NCI-H187 (cell line): Measurements from ENCODE around the gene HENMT1.
"Not testable (repeated sequence)": the region's sequence is repeated elsewhere in the genome, so short reads cannot be mapped to it uniquely, and the experiment has no call there.

Source experiments
- DNase-seq, 2 experiments: peaks; one replicate each; lab custom pipeline; 2025; lab: John Stamatoyannopoulos, UW

The HENMT1 gene

GRCh38 chr1:108670131-108670773 lies 9.4 kb upstream of the HENMT1 start:
- no peak for DNase-seq

GRCh38 chr1:108669679-108670078 lies 8.8 kb upstream of the HENMT1 start:
- DNase-seq: no peak

DNA sequence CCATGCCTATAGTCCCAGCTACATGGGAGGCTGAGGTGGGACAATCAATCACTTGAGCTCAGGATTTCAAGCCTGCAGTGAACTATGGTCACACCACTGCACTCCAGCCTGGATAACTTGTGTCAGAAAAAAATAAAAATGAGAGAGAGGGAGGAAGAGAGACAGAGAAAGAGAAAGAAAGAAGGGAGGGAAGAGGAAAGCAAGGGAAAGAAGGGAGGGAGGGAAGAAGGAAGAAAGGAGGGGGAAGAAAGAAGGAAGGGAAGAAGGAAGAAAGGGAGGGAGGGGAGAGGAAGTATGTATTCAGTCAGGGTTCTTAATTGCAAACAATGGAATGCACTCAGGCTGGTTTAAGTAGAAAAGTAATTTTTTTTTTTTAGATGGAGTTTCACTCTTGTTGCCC lies 7.9 kb upstream of the HENMT1 start:
- DNase-seq: no peak

DNA sequence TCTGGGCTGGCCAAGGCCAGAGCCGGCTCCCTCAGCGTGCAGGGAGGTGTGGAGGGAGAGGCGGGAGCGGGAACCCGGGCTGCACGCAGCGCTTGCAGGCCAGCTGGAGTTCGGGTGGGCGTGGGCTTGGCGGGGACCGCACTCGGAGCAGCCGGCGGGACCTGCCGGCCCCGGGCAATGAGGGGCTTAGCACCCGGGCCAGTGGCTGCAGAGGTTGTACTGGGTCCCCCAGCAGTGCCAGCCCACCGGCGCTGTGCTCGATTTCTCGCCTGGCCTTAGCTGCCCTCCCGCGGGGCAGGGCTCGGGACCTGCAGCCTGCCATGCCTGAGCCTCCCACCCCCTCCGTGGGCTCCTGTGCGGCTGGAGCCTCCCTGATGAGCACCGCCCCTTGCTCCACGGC lies 6.5 kb upstream of the HENMT1 start:
- DNase-seq: not testable (repeated sequence)

DNA sequence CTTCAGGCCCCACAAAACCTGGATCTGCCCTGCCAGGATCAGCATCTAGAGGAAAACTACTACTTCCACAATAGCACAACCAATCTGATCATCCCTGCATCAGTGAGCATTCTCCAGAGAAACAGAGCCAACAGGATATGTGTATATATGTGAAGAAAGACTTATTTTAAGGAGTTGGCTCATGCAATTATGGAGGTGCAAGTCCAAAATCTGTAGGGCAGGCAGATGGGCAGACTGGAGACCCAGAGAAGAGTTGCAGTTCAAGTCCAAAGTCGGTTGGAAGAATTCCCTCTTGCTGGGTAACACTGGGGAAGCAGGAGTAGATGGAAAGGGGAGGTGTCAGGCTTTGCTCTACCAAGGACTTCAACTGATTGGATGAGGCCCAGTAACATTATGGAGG lies 4.9 kb upstream of the HENMT1 start:
- DNase-seq: no peak

DNA sequence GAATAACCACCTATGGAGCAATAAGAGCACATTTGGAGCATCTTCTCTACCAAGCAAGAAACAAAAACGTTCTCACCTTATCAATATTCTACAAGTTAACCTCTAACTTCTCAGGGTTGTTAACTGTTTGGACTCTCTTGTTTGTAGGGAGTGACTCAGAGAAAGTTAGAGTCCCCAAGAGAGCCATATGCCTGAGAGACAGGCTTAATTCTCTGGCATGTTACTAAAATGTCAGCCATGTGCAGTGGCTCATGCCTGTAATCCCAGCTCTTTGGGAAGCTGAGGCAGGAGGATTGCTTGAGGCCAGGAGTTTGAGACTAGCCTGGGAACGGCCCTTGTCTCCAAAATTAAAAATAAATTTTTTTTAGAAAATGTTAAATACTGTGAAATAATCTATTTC lies 4.2 kb upstream of the HENMT1 start:
- DNase-seq: no peak

DNA sequence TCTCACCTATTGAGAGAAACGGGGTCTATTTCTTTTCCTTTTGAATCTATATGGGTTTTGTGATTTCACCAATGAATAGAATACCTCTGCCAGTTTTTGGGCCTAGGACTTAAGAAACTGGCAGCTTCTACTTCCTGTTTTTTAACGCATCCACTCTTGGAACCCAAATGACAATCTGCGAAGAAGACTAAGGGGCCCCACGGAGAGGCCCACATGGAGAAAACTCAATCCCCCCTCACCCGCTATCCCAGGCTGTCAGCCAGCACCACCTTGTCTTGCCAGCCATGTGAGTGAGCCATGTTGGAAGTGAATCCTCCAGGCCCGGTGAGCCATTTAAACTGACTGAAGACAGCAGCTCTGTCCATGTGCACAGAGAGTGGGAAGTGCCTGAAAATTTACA lies 3.6 kb upstream of the HENMT1 start:
- no peak for DNase-seq

DNA sequence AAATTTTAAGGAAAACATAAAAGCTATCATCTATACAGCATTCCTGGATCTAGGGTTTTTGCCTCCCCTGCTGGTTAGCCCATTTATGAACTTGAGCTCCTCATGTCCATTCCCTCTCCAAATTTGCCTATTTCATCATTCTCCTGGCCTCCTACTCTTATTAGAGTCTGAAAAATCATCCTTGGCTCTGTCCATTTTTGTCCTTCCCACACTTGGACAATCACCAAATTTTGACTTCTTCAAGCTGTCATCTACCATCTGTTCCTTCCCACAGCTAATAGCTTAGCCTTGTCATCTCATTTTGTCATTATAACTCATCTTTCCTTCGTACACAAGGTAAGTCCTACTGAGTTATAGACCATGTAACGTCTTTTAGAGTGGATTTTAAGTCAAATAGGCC lies 2.2 kb upstream of the HENMT1 start:
- DNase-seq: no peak

- DNase-seq: no peak
These were observed 3.4 kb downstream of the HENMT1 start for GRCh38 chr1:108657356-108658080.

DNA sequence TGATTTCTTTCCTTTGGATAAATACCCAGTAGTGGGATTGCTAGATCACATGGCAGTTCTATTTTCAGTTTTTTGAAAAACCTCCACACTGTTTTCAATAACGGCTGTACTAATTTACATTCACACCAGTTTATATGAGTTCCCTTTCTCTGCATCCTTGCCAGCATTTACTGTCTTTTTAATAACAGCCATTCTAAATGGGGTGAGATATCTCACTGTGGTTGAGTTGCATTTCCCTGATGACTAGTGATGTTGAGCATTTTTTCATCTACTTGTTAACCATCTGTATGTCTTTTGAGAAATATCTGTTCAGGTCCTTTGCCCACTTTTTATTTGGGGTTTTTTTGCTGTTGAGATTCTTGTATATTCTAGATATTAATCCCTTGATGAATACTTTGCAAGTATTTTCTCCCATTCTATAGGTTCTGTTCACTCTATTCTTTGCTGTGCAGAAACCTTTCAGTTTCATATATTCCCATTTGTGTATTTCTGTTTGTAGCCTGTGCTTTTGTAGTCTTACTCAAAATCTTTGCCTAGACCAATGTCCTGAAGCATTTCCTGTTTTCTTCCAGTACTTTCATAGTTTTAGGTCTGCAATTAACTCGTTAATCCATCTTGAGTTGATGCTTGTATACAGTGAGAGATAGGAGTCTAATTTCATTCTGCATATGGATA lies 7.3 kb downstream of the HENMT1 start:
- no peak for DNase-seq

- no peak for DNase-seq
These were observed 14.1 kb downstream of the HENMT1 start for GRCh38 chr1:108646648-108647269.

DNA sequence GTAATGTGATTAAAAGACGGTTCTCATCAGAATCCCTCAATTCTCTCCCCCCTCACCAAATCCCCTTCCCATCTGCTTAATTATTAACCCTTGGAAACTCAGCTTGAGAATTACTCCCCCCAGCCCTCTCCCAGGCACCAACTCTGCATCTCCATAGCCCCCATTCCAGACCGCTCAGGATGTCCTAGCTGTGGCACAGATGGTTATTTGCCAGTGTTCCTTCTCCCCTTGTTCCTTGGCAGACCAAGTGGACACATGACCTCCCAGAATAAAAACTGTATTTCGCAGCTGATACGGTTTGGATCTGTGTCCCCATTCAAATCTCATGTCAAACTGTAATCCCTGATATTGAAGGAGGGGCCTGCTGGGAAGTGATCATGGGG lies 14.6 kb downstream of the HENMT1 start:
- DNase-seq: no peak

DNA sequence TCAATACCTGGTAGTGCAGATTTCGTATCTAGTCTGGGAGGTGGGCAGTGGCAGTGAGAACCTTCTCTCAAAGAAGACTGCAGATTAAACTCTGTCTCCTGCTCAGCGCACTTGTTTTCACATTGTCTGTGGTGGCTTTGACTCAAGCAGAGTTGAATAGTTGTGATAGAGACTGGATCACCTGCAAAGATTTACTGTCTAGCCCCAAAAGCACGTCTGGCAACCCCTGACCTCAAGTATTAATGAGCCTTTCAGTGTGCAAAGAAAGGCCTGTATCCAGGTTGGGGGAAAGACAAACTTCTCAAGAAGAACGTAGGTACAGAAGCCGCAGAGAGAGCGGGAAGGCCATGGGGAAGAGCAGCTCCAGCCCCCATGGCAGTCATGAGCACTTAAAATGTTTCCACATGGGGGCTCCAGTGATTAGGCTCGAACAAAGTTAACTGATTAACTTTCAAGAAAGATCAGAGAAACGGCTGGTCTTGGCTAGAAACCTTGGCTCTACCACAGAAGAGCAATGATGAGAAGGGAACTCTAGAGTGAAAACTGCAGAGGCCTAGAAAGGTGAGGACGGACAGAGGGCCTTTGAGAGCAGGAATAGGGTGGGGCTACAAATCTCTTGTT lies 15.2 kb downstream of the HENMT1 start:
- DNase-seq: no peak

DNA sequence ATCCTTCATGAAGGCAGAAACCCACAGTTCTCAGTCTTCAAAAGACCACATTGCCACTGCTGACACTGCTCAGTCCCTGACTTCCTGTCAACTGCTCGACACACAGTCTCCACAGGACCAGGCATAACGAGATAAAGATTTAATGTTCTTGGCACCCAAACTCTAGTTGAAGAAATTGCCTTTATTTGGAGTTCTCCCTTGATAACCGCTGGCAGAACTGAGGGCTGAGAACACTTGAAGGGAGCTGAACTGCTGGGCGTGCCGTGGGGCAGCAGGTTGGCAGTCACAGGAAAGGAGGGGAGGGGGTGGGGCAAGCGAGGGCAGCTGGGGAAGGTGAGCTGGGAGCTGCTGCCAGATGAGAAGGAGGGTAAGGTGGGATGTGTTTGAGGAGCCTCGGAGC lies 15.9 kb downstream of the HENMT1 start:
- DNase-seq: no peak

DNA sequence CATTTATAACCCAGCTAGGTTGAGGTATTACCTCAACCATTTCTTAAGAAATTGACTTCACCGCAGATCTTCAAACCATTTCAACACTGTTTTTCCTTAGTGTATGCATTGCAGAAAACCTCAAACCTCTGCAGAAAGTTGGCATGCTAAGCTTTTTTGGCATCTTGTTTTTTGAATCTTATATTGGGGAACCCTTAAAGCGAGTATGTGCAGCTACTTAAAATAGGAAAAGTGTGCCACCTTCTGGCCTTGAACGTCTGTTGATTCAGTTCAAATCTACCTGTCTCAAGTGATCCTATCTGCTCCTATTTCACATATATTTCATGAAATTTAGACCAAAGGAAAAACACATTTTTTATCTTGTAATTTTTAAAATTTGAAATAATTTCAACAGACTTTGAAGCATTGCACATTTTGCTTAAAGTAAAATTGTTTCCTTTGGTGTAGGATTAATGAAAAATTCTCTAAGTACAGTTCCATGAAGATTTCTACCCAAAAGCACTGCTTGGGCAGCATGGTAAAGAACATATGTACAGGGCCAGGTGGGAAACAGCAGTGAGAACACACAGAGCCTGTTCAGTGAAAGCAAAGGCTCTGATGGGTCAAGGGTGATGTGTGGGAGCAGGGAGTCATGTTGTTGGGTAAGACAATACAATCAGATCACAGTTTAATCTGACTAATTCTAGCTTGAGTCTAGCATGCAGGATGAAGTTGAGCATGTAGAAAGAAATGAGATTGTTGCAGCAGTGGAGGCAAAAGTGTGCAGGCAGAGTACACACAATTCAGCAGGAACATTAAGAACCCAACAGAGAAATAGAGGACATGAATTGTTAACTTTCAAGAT lies 17.2 kb downstream of the HENMT1 start:
- DNase-seq: peak in 1 of 2 experiments; percentile 7

GRCh38 chr1:108640863-108641262 lies 20.0 kb downstream of the HENMT1 start:
- not testable (repeated sequence) for DNase-seq

DNA sequence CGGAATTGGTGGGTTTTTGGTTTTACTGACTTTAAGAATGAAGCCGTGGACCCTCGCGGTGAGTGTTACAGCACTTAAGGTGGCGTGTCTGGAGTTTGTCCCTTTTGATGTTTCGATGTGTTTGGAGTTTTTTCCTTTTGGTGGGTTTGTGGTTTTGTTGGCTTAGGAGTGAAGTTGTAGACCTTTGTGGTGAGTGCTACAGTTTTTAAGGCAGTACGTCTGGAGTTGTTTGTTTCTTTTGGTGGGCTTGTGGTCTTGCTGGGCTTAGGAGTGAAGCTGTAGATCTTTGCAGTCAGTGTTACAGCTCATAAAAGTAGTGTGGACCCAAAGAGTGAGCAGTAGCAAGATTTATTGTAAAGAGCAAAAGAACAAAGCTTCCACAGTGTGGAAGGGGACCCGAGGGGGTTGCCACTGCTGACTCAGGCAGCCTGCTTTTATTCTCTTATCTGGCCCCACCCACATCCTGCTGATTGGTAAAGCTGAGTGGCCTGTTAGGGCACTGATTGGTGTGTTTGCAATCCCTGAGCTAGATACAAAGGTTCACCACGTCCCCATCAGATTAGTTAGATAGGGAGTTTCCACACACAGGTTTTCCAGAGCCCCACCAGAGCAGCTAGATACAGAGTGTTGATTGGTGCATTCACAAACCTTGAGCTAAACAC lies 20.9 kb downstream of the HENMT1 start:
- no peak for DNase-seq

DNA sequence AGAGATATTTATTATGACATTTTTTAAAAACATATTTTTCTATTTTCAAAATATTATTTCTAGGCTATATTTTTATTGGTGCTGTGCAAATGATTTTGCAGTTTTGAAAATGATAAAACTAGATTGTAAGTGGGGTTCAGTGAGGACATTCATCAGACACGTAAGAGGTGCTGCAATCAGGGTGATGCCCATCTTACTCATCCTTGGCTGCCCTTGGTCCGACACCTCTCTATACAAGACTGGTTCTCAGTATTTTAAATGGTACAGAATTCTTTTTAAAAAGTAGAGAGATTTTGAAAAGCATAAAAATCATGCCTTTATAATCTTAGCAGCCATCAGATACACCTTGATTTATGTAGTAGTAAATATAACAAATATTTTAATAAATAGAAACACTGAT lies 24.0 kb downstream of the HENMT1 start:
- DNase-seq: no peak

- no peak for DNase-seq
These were observed 26.4 kb downstream of the HENMT1 start for GRCh38 chr1:108634521-108634920.

- DNase-seq: no peak
These were observed 32.2 kb downstream of the HENMT1 start for GRCh38 chr1:108628665-108629064.

DNA sequence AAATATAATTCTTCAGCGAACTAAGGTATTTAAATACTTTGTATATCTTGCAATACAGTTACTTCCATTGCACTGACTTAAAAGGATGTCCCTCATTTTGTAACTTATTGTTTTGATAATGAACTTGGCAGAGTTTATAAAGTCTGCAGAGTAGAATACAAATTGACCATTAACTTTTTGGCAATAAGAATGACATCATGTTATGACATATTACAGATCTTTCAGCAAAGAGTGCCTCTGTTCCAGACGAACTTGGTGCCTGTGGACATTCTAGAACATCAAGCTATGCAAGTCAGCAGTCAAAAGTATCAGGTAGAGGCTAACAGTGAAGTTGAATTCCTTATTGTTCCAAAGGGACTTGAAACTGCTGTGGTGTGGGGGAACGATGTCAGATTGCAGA lies 32.9 kb downstream of the HENMT1 start:
- DNase-seq: no peak
